ACC112 (cell line): Measurements from ENCODE around the gene RASD2.
A peak's percentile ranks its signal among the peaks of the same experiment; 100 is the strongest.
"Not testable (repeated sequence)": the region's sequence is repeated elsewhere in the genome, so short reads cannot be mapped to it uniquely, and the experiment has no call there.

Experiments used
- H2AFZ ChIP-seq: fragments of 200-600 bp; sonication (generic); one replicate; pipeline ENCODE4 v1.6.0; 2017; ENCODE audit warnings: antibody characterized with exemption, low read length; ENCODE audit not compliant: unreplicated experiment
- H3K27ac ChIP-seq: fragments of 200-600 bp; sonication (generic); 2 replicates; pipeline ENCODE4 v1.5.1; 2014; ENCODE audit warnings: low read depth, mild to moderate bottlenecking, antibody characterized with exemption, low read length, moderate library complexity
- H3K27me3 ChIP-seq: fragments of 200-600 bp; sonication (generic); 2 replicates; pipeline ENCODE4 v1.6.1; 2014; ENCODE audit warnings: mild to moderate bottlenecking, antibody characterized with exemption, low read length, moderate library complexity, mixed read lengths; ENCODE audit not compliant: insufficient read depth
- H3K36me3 ChIP-seq: fragments of 200-600 bp; sonication (generic); 2 replicates; pipeline ENCODE4 v1.6.1; 2016; ENCODE audit warnings: mild to moderate bottlenecking, antibody characterized with exemption, low read length, moderate library complexity, mixed read lengths; ENCODE audit not compliant: insufficient read depth
- H3K4me1 ChIP-seq: fragments of 200-600 bp; sonication (generic); one replicate; pipeline ENCODE4 v1.6.1; 2016; ENCODE audit warnings: low read length, mixed read lengths; ENCODE audit not compliant: insufficient read depth, unreplicated experiment, control insufficient read depth
- H3K4me3 ChIP-seq: fragments of 200-600 bp; sonication (generic); 2 replicates; pipeline ENCODE4 v1.5.1; 2014; ENCODE audit warnings: mild to moderate bottlenecking, low read depth, low read length
- H3K79me2 ChIP-seq: fragments of 200-600 bp; sonication (generic); one replicate; pipeline ENCODE4 v1.6.0; 2016; ENCODE audit warnings: low read length; ENCODE audit not compliant: control insufficient read depth, unreplicated experiment, insufficient read depth

Gene RASD2

DNA sequence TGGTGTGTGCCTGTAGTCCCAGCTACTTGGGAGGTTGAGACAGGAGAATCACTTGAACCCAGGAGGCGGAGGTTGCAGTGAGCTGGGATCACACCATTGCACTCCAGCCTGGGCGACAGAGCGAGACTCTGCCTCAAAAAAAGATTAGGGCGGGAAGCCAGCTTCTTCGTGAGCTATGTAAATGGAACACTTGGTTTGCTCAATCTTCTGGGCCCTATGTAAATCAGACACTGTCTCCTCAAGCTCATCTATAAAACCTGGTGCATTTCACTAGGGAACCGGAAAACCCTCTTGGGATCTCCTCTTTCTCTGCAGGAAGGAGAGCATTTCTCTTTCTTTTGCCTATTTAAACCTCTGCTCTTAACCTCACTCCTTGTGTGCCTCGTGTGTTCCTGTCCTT lies 32.8 kb upstream of the RASD2 start:
- Histone ChIP-seq H3K27me3 (peaks cover 14% of the 10 kb centered on the region), H3K4me1 (peaks cover 10% of the 10 kb centered on the region)
- not testable (repeated sequence) for H3K79me2 ChIP-seq, H3K36me3 ChIP-seq, H3K27ac ChIP-seq, H3K4me3 ChIP-seq, H2AFZ ChIP-seq

- peaks cover 5% of the 10 kb centered on the region; the same call in 1 of the 2 replicates for H3K27me3 ChIP-seq
- H3K4me3 ChIP-seq, result no peak overlapping the region
- H3K27ac ChIP-seq, result no peak overlapping the region
- peaks cover 10% of the 10 kb centered on the region for H3K4me1 ChIP-seq
- no peaks in the 10 kb centered on the region for H3K36me3 ChIP-seq
- no peak overlapping the region for H2AFZ ChIP-seq
- no peaks in the 10 kb centered on the region for H3K79me2 ChIP-seq
Observed at GRCh38 chr22:35509451-35509850, 31.2 kb upstream of the RASD2 start.

DNA sequence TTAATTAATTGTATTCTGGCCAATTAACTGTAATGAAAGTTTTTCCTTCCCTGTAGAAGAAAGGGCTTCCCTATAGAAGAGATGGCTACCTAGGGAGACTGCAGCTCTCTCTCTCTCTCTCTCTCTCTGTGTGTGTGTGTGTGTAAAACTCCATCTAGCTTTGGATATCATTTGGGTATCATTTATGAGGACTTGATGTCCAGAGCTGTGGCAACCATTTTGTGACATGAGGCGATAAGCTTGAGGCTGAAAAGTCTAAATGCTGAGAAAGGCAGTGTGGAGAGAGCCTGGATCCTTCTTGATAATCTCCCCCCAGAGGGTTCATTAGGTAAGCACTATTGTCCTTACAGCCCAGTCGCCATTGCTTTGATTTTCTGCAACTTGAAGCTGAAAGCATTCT lies 30.7 kb upstream of the RASD2 start:
- no peaks in the 10 kb centered on the region for H3K79me2 ChIP-seq
- H3K4me1 ChIP-seq, result peaks cover 10% of the 10 kb centered on the region
- peak overlapping the region; percentile 42; the same call in 1 of the 2 replicates for H3K27ac ChIP-seq
- no peaks in the 10 kb centered on the region for H3K27me3 ChIP-seq
- H3K4me3 ChIP-seq, result no peak overlapping the region
- H3K36me3 ChIP-seq, result no peaks in the 10 kb centered on the region
- H2AFZ ChIP-seq, result no peak overlapping the region

GRCh38 chr22:35510481-35510934 lies 30.1 kb upstream of the RASD2 start:
- Histone ChIP-seq H3K27me3 (no peaks in the 10 kb centered on the region), H3K36me3 (no peaks in the 10 kb centered on the region), H3K4me1 (peaks cover 10% of the 10 kb centered on the region), H3K27ac (peak overlapping the region; percentile 42; the same call in 1 of the 2 replicates), H3K4me3 (no peak overlapping the region), H3K79me2 (no peaks in the 10 kb centered on the region), H2AFZ (no peak overlapping the region)

DNA sequence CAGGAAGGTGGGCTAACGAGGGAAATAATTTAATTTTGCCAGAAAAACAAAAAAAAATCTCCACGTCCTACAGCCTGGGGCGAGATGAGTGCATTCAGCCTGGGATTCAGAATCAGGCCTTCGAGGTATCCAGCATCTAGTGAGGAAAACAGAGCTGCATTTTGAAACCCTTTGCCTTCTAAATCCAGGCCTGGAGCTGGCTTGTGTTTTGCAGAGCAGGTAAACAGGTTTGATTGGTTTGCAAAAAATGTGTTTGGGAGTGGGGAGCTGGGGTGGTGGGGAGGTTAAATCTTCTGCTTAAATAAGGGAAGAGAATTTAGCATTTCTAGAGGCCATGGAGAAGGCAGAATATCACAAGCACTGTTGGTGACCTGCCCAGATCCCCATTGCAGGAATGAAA lies 29.7 kb upstream of the RASD2 start:
- H2AFZ ChIP-seq, result no peak overlapping the region
- H3K27me3 ChIP-seq, result no peaks in the 10 kb centered on the region
- no peaks in the 10 kb centered on the region for H3K79me2 ChIP-seq

GRCh38 chr22:35514366-35514765 lies 26.3 kb upstream of the RASD2 start:
- Histone ChIP-seq H3K27ac (no peak overlapping the region), H3K79me2 (no peaks in the 10 kb centered on the region), H3K4me3 (no peak overlapping the region), H3K4me1 (peaks cover 10% of the 10 kb centered on the region), H3K27me3 (peaks cover 4% of the 10 kb centered on the region; the same call in 1 of the 2 replicates), H2AFZ (no peak overlapping the region), H3K36me3 (no peaks in the 10 kb centered on the region)

More for the DNA sequence above, 29.7 kb upstream of the RASD2 start:
- Histone ChIP-seq H3K36me3 (no peaks in the 10 kb centered on the region), H3K4me3 (no peak overlapping the region), H3K27ac (peak overlapping the region; percentile 16; the same call in 1 of the 2 replicates), H3K4me1 (peaks cover 10% of the 10 kb centered on the region)

GRCh38 chr22:35515952-35516351 lies 24.7 kb upstream of the RASD2 start:
- not testable (repeated sequence) for H2AFZ ChIP-seq, H3K4me1 ChIP-seq

GRCh38 chr22:35516723-35517122 lies 23.9 kb upstream of the RASD2 start:
- Histone ChIP-seq H3K4me3 (no peak overlapping the region), H3K27ac (no peak overlapping the region)

More at GRCh38 chr22:35515952-35516351, 24.7 kb upstream of the RASD2 start:
- not testable (repeated sequence) for H3K4me3 ChIP-seq, H3K36me3 ChIP-seq, H3K27ac ChIP-seq, H3K27me3 ChIP-seq, H3K79me2 ChIP-seq

GRCh38 chr22:35517207-35517606 lies 23.4 kb upstream of the RASD2 start:
- no peak overlapping the region for H3K27ac ChIP-seq
- H3K27me3 ChIP-seq, result peaks cover 4% of the 10 kb centered on the region; the same call in 1 of the 2 replicates
- no peaks in the 10 kb centered on the region for H3K79me2 ChIP-seq
- no peak overlapping the region for H2AFZ ChIP-seq
- H3K4me1 ChIP-seq, result no peaks in the 10 kb centered on the region
- no peak overlapping the region for H3K4me3 ChIP-seq
- no peaks in the 10 kb centered on the region for H3K36me3 ChIP-seq

More at GRCh38 chr22:35516723-35517122, 23.9 kb upstream of the RASD2 start:
- Histone ChIP-seq H3K36me3 (no peaks in the 10 kb centered on the region), H3K27me3 (peaks cover 4% of the 10 kb centered on the region; the same call in 1 of the 2 replicates), H3K79me2 (no peaks in the 10 kb centered on the region), H2AFZ (no peak overlapping the region), H3K4me1 (no peaks in the 10 kb centered on the region)

GRCh38 chr22:35517769-35518530 lies 22.7 kb upstream of the RASD2 start:
- Histone ChIP-seq H3K4me1 (no peaks in the 10 kb centered on the region), H2AFZ (no peak overlapping the region), H3K79me2 (no peaks in the 10 kb centered on the region), H3K27ac (no peak overlapping the region), H3K36me3 (no peaks in the 10 kb centered on the region), H3K4me3 (no peak overlapping the region), H3K27me3 (peaks cover 4% of the 10 kb centered on the region; the same call in 1 of the 2 replicates)

- H3K79me2 ChIP-seq, result no peaks in the 10 kb centered on the region
- no peaks in the 10 kb centered on the region for H3K36me3 ChIP-seq
- H2AFZ ChIP-seq, result no peak overlapping the region
- no peak overlapping the region for H3K4me3 ChIP-seq
- no peaks in the 10 kb centered on the region for H3K4me1 ChIP-seq
- peaks cover 4% of the 10 kb centered on the region; the same call in 1 of the 2 replicates for H3K27me3 ChIP-seq
- no peak overlapping the region for H3K27ac ChIP-seq
Observed at GRCh38 chr22:35518811-35519210, 21.8 kb upstream of the RASD2 start.
